GM12878 (cell line): ENCODE results near the gene GABRQ.

Source experiments
- POLR2A ChIP-seq: IDR thresholded peaks from 2 replicates; pipeline ENCODE4 v1.6.1; 2011; ENCODE audit warnings: low read depth, mild to moderate bottlenecking, low read length
- ZNF622 ChIP-seq: fragments of 450-650 bp; IDR thresholded peaks from 2 replicates; pipeline ENCODE4 v1.6.1; 2017; ENCODE audit warnings: mild to moderate bottlenecking, inconsistent platforms
- TF ChIP-seq, protein P1 (sequence below), 3 experiments: IDR thresholded peaks in 2 of 3; conservative IDR thresholded peaks in 1 of 3; 2 replicates each; pipeline ENCODE4 v1.5.1; 2011; ENCODE audit warnings: low read depth in 3 of 3, low read length in 3 of 3, mild to moderate bottlenecking in 3 of 3, control low read depth in 2 of 3, moderate library complexity in 2 of 3, inconsistent platforms in 1 of 3, mixed read lengths in 1 of 3; ENCODE audit not compliant: control insufficient read depth in 2 of 3, insufficient read depth in 1 of 3; ENCODE audit errors: extremely low read depth in 1 of 3
- TF ChIP-seq, protein P2 (sequence below): IDR thresholded peaks from 2 replicates; pipeline ENCODE4 v1.6.1; 2012; ENCODE audit warnings: low read depth, low read length, improper control_type of control experiment

DNA sequence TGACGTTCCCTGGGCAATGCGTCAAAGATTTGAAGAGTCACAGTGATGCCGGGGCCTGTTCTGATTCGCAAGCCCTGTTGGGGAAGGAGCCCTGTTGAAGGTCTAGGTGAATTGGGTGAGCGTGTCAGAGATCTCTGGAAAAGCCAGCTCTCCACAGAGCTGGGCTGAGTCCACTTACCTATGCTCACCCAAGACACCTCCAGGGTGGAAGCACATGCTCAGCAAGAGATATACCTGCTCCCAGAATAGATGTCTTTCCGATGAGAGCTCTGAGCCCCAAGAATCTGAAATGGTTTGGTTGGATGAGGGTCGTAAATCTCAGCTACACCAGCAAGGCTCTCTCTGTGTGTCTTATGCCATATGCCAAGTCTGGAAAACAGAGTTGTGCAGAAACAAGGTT lies 1.7 kb downstream of the GABRQ start:
- TF ChIP-seq, protein P1, sequence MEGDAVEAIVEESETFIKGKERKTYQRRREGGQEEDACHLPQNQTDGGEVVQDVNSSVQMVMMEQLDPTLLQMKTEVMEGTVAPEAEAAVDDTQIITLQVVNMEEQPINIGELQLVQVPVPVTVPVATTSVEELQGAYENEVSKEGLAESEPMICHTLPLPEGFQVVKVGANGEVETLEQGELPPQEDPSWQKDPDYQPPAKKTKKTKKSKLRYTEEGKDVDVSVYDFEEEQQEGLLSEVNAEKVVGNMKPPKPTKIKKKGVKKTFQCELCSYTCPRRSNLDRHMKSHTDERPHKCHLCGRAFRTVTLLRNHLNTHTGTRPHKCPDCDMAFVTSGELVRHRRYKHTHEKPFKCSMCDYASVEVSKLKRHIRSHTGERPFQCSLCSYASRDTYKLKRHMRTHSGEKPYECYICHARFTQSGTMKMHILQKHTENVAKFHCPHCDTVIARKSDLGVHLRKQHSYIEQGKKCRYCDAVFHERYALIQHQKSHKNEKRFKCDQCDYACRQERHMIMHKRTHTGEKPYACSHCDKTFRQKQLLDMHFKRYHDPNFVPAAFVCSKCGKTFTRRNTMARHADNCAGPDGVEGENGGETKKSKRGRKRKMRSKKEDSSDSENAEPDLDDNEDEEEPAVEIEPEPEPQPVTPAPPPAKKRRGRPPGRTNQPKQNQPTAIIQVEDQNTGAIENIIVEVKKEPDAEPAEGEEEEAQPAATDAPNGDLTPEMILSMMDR (IDR thresholded peaks at IDR 0.05 in 2 of 3, conservative IDR thresholded peaks at IDR 0.05 in 1 of 3; ENCODE audit: control insufficient read depth in 2 of 3, extremely low read depth in 1 of 3, insufficient read depth in 1 of 3, low read depth in 3 of 3, low read length in 3 of 3), result no peak
- TF ChIP-seq POLR2A, result no peak
- TF ChIP-seq, protein P2, sequence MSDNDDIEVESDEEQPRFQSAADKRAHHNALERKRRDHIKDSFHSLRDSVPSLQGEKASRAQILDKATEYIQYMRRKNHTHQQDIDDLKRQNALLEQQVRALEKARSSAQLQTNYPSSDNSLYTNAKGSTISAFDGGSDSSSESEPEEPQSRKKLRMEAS, result no peak
- no peak for TF ChIP-seq ZNF622
